ENCODE measurements around the gene HOXA6.

The HOXA6 gene

DNA sequence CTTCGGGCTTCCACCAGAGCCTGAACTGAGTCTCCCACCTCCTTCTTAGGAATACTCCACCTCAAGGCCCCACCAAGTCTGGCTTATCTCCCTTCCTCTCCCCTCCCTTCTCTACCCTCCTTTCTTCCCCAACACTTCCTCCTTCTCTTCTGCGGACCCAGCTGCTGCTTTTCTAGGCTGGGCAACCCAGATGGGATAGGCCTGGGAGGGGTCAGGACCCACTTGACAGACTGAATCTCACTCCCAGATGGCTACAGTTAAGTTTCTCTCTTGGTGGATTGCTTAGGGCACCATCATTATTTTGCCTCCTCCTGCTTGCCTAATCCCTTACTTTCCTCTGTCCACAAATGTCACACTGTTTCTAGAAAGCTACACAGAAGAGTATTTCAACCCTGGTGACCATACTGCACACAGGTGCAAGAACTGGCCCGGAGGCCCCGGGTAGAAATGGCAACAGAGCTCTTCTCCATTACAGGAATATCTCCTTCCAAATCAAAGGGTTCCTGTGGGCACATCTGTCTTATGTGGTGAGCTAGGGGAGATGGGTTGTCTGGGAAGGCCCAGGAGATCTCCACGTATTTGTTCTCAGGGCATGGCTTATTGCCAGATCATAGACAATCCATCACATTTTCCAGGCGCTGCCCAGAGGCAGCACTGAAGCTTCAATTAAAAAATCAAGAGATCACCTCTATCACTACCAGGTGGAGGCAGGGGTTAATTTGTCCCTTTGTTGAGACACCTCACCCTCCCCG, 42.6 kb upstream of the HOXA6 start:
- peaks cover 12% of the 10 kb centered on the region; the same call in 1 of the 2 replicates for H3K27me3 ChIP-seq (ENCODE audit: insufficient read depth, low read depth)
- no peak overlapping the region for H3K9ac ChIP-seq
- H3K79me2 ChIP-seq (ENCODE audit: insufficient read depth, low read depth), result no peaks in the 10 kb centered on the region

DNA sequence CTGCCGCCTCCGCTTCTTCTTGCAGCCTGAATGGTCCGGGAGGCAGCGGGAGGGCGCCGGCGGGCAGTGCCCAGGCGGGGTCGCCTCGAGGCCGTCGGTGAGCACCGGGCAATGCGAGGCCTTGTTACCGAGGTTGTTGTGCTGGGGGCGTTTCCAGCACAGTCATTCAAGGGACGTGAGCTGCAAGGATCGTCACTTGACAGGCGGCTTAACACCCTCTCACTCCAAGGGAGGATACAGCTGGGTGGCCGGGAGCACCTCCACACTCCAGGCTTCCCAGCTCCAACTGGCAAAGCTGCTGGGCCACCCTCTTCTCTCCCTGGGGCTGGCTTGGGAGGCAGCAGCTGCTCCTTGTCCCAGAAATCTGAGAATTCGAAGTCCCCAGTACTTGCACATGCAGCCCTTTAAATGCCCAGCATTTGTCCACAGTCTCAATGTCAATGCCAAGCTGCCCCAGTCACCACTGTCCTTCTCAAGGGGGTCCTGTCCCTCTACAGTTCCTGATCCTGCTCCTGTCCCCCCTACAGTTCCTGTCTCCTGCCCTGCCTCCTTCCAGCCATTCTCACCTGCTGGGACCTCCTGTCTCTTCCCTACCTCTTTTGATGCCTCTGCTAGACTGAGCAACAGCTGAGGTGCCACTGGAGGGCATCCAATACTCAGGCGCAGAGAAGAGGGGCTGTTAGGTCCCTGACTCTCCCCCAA, 41.9 kb upstream of the HOXA6 start:
- H3K79me2 ChIP-seq (ENCODE audit: insufficient read depth, low read depth), result no peaks in the 10 kb centered on the region
- peaks cover 8% of the 10 kb centered on the region for H3K4me1 ChIP-seq (ENCODE audit: low read depth, poor library complexity, severe bottlenecking)
- H3K4me2 ChIP-seq, result no peak overlapping the region
- H3K27me3 ChIP-seq (ENCODE audit: insufficient read depth, low read depth), result peaks cover 12% of the 10 kb centered on the region; the same call in 1 of the 2 replicates
- no peak overlapping the region for H2AFZ ChIP-seq (ENCODE audit: low read depth)
- H3K4me3 ChIP-seq (IDR thresholded peaks at IDR 0.05; ENCODE audit: insufficient read depth, low read depth, low read length), result no peak overlapping the region
- no peaks in the 10 kb centered on the region for H4K20me1 ChIP-seq (ENCODE audit: insufficient read depth)
- TF ChIP-seq, protein P1, sequence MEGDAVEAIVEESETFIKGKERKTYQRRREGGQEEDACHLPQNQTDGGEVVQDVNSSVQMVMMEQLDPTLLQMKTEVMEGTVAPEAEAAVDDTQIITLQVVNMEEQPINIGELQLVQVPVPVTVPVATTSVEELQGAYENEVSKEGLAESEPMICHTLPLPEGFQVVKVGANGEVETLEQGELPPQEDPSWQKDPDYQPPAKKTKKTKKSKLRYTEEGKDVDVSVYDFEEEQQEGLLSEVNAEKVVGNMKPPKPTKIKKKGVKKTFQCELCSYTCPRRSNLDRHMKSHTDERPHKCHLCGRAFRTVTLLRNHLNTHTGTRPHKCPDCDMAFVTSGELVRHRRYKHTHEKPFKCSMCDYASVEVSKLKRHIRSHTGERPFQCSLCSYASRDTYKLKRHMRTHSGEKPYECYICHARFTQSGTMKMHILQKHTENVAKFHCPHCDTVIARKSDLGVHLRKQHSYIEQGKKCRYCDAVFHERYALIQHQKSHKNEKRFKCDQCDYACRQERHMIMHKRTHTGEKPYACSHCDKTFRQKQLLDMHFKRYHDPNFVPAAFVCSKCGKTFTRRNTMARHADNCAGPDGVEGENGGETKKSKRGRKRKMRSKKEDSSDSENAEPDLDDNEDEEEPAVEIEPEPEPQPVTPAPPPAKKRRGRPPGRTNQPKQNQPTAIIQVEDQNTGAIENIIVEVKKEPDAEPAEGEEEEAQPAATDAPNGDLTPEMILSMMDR (conservative IDR thresholded peaks at IDR 0.05; ENCODE audit: low read depth, low read length), result no peak
- H3K9ac ChIP-seq, result no peak overlapping the region
- no peaks in the 10 kb centered on the region for H3K36me3 ChIP-seq (ENCODE audit: insufficient read depth)
- H3K27ac ChIP-seq, result no peak overlapping the region

More for the DNA sequence above, 42.6 kb upstream of the HOXA6 start:
- H3K4me1 ChIP-seq (ENCODE audit: low read depth, poor library complexity, severe bottlenecking), result peaks cover 8% of the 10 kb centered on the region
- H3K4me3 ChIP-seq (IDR thresholded peaks at IDR 0.05; ENCODE audit: insufficient read depth, low read depth, low read length), result no peak overlapping the region
- no peak overlapping the region for H3K27ac ChIP-seq
- H3K36me3 ChIP-seq (ENCODE audit: insufficient read depth), result no peaks in the 10 kb centered on the region
- H3K4me2 ChIP-seq, result no peak overlapping the region
- H2AFZ ChIP-seq (ENCODE audit: low read depth), result no peak overlapping the region
- no peaks in the 10 kb centered on the region for H4K20me1 ChIP-seq (ENCODE audit: insufficient read depth)
- TF ChIP-seq, protein P1 (conservative IDR thresholded peaks at IDR 0.05; ENCODE audit: low read depth, low read length), result no peak

DNA sequence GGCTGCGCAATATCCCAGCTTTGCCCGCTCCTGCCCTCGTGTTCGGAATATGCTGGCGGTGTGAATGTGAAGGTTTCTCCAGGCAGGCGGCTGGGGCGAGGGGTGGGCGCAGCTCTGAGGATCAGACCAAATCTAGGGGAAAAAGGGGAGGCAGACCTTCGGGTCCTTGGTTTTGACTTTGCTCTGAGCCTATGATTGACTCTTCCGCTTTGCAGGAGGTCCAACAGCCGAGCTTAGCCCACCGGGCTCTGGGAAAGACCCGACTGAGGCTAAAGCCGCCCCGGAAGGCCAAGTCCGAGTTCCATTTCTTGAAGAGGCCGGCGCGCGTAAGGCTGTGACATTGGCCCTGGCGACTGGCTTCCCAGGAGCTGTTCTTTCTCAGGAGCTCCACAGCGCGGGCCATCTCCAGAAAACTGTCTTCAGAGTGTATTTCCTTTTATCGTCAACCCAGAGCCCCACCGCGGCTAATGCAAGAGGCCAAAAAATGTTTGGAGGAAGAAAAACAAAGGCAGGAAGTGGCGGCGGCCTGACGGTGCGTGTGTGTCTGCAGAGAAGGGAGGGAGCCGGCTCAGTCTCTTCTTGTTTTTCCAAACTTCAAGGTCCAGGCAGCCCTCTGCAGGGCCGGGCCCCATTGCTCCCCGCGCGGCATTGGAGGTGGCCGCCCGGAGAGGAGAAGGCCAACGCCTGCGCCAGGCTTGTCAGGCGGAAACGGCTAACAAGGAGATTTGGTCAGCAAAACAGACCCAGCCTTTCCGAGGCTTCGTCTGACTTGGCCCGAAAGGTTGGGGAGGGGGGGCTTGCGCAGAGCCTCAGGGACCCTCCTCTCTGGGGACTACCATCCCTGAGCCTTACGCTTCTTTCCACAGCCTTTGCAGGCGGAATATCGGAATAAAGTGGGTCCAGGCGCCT, 41.1 kb upstream of the HOXA6 start:
- no peak overlapping the region for H3K4me2 ChIP-seq
- no peak overlapping the region for H3K4me3 ChIP-seq (IDR thresholded peaks at IDR 0.05; ENCODE audit: insufficient read depth, low read depth, low read length)

More for the DNA sequence above, 41.1 kb upstream of the HOXA6 start:
- H3K9ac ChIP-seq, result no peak overlapping the region
- H3K4me1 ChIP-seq (ENCODE audit: low read depth, poor library complexity, severe bottlenecking), result peaks cover 8% of the 10 kb centered on the region
- H3K36me3 ChIP-seq (ENCODE audit: insufficient read depth), result no peaks in the 10 kb centered on the region
- no peaks in the 10 kb centered on the region for H4K20me1 ChIP-seq (ENCODE audit: insufficient read depth)
- H3K79me2 ChIP-seq (ENCODE audit: insufficient read depth, low read depth), result no peaks in the 10 kb centered on the region
- no peak overlapping the region for H3K27ac ChIP-seq
- TF ChIP-seq, protein P1 (conservative IDR thresholded peaks at IDR 0.05; ENCODE audit: low read depth, low read length), result no peak
- no peak overlapping the region for H2AFZ ChIP-seq (ENCODE audit: low read depth)
- H3K27me3 ChIP-seq (ENCODE audit: insufficient read depth, low read depth), result peaks cover 12% of the 10 kb centered on the region; the same call in 1 of the 2 replicates
